Activated CD8-positive, alpha-beta memory T cell treated with anti-CD3 and anti-CD28 coated beads, Interleukin-2, amount 50 U/mL, for 1 hour (primary cell): ENCODE results near the gene ZNF98.

Source experiments
- DNase-seq: peaks from one replicate; pipeline ENCODE4 v3.0.0-alpha.2; 2020; ENCODE audit errors: extremely low read depth

Gene ZNF98

GRCh38 chr19:22422211-22422610 is at the start of gene ZNF98:
TSS of gene ZNF98 (minus strand) at chr19:22422346. CDS start at chr19:22422224, 122 bp downstream.
- DNase-seq: no peak

- no peak for DNase-seq
These were observed 24.5 kb upstream of the ZNF98 start for GRCh38 chr19:22446605-22447004.

GRCh38 chr19:22438011-22438410 is 15.9 kb upstream of the ZNF98 start:
- no peak for DNase-seq

- no peak for DNase-seq
These were observed 6.1 kb upstream of the ZNF98 start for GRCh38 chr19:22427960-22428913.

- DNase-seq: no peak
These were observed 5.4 kb upstream of the ZNF98 start for GRCh38 chr19:22427547-22427946.

GRCh38 chr19:22426901-22427300 is 4.8 kb upstream of the ZNF98 start:
- DNase-seq: no peak

GRCh38 chr19:22421797-22422196 is 349 bp downstream of the ZNF98 start:
- DNase-seq: no peak

GRCh38 chr19:22354665-22355064 is 67.5 kb downstream of the ZNF98 start:
- no peak for DNase-seq
